Measurements from ENCODE around the gene PODXL.
"Not testable (repeated sequence)": the region's sequence is repeated elsewhere in the genome, so short reads cannot be mapped to it uniquely, and the experiment has no call there.

PODXL gene

DNA sequence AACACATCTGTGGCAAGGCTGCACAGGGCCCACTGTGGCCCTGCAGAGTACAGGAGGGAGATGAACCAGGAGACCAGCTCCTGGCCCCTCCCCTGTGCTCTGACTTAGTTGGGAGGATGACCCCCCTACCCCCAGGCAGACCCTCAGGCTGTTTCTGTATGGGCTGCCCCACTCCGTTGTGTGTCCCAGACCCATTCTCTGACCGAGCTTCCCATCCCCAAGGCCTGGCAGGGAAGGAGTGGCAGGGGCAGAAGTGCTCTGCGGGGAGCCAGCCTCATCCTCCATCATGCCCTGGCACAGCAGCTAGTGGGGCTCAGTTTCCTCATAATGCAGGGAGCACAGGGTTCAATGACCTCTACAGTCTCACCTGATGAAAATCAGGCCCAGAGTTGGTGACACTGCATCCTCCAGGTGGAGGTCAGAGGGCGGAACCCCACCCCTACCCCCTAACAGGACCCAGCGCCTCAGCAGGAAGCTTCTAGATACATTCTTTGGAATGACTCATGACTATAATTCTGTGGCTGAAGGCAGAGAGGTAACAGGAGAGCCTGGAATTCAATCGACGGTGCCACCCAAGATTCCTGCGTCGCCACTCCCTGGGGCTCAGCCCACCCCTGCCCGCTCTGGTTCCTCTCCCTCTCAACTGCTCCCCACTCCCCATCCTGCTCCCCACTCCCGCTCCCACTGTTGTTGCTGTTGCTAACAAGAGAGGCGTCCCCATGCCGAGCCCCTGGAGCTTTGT lies 18.2 kb downstream of the PODXL start:
- DNase-seq (ENCODE audit: low read depth in 1 of 2, low spot score in 1 of 2), result no peak

DNA sequence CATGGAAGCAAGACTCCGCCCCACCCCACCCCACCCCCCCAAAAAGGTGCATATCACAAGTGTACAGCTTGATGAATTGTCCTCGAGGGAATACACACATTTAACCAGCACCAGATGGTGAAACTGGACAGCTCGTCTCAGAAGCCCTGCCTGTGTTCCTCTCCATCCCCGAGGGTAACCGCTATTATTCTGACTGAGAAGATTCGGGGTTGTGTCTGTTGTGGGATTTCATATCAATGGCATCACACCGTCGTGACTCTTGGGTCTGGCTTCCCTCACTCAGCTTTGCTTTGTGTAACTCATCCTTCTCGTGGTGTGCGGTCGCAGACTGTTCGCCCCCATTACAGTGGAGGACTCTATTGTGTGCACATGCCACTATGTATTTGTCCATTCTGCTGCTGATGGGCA lies 18.9 kb downstream of the PODXL start:
- DNase-seq (ENCODE audit: low read depth in 1 of 2, low spot score in 1 of 2), result no peak

DNA sequence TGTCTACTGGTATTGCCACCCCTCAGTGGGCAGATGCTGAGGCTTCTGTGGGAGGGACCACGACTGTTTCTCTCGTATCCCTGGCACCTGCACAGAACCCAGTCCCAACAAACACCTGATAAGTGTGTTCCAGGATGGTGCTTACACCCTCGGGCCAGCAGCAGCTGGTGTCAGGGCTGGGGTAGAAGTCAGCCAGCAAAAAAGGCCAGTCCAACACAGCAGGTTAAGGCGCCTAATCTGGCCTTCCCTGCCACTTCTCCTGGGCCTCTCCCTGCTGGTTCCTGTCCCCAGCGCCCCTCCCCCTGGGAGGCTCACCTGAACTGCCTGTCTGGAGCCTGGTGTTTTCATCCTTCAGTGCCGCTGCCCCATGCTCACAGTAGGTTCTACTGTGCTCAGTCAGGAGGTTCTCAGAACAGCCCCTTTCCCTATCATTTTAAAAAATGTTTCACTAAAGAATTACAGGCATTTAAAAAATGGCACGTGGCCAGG lies 20.0 kb downstream of the PODXL start:
- no peak for DNase-seq (ENCODE audit: low read depth in 1 of 2, low spot score in 1 of 2)

DNA sequence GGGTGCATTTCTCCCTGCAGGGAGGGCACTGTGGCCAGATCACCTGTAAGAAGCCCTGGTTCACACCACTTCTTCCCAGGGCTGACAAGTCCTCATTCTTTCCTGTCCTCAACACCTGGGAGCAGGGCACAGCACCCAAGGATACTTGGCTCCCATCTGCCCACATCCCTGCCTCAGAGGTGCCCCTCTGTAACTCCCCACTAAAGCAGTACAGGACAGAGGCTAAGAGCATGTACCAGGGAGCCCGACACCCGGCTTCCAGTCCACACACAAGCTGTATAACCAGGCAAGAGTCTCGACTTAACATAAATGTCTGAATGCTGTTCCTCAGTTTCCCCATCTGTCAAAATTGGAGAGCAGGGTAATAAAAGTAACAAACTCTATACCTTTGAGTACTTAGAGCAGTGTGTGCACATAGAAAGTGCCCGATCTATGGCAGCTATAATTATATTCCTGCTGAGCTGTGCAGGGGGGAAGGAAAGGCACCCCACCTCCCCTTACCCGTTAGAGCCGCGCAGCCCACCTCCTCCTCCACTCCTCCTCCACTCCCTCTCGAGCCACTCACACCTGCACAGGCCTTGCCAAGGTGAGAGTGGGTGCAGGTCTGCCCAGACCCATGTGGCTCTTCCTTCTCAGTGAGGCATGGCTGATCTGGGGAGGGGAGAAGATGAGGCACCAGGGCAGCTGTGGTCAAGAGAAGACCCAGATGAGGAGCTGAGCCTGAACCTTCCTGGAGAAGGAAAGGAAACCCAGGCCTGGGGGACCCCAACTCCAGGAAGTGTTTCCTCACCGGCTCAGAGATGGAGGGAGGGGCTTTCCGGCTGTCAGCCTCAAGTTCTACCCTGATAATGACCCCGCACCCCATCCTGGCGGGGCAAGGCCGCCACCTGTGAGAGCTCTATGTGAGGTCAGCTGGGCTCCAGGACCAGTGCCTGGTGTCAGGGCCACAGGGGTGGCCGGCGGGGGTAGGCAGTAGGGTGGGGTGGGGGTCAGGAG lies 22.6 kb downstream of the PODXL start:
- DNase-seq (ENCODE audit: low read depth in 1 of 2, low spot score in 1 of 2), result no peak

DNA sequence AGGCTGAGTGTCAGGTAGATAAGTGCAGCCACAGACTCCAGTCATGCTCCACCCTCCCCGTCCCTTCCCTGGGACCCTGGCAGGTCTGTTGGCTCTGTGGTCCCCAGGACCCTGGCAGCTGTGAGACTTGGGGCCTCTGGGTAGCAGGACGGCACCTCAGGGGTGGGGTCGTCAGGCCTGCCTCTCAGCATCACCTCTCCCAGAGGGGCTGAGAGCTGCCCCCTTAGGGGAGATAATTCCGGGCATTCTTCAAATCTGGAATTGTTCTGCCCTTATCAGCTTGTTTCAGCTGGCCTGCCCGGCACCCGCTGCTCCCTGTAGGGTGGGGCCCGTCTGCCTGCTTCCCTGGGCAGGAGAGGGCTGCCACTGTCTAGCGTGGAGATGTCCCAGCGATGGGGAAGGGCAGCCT lies 23.3 kb downstream of the PODXL start:
- no peak for DNase-seq (ENCODE audit: low read depth in 1 of 2, low spot score in 1 of 2)

DNA sequence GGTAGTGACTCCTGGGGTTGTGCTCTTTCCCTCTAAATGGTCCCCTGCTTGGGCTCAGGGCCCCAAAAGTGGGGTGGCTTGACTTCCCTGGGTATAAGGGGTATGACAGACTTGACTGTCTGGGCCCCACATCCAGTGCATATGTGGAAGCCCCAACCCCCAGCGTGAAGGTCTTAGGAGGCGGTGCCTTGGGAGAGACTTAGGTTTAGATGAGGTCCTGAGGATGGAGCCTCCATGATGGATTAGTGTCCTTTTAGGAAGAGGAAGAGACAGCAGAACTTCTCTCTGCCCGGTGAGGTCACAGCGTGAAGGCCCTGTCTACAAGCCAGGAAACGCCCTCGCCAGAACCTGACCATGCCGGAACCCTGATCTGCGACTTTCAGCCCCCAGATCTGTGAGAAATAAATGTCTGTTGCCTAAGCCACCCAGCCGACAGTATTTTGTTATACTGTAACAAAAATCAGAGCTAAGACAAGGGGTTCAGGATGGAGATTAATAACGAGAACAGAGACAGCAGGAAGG lies 23.8 kb downstream of the PODXL start:
- no peak for DNase-seq (ENCODE audit: low read depth in 1 of 2, low spot score in 1 of 2)

DNA sequence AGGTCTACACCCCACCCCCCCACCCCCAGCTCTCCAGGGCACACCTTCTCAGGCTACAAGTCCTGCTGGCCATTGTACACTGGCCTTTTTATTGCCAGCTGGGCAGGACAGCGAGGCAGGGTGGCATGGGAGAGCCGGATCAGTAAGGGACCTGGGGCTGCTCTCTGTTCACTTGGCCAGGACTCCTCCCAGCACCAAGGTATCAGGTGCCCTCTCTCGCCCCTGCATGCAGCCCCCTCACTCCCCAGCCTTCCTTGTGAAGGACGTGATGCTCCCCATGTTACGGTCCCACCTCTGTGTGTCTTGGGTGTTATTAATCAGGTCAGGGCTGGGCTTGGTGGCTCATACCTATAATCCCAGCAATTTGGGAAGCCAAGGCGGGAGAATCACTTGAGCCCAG lies 26.3 kb downstream of the PODXL start:
- DNase-seq (ENCODE audit: low read depth in 1 of 2, low spot score in 1 of 2), result no peak

DNA sequence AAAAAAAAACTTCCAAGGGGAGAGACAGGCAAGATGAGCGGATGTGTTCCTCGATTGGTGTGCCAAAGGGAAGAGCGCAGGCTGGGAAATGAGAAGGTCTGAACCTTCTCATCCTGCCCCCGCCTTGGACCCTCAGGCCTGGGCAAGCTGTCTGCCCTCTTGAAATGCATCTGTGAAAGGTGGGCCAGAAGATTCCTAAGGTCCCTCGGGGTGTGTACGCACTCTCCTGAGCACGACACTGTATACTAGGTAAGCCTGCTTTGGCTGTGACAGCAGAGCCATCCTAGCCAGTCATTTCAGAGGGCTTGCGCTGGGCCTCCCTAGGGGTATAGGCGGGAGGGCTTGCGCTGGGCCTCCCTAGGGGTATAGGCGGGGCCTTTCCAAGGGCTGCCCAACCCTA lies 26.8 kb downstream of the PODXL start:
- DNase-seq (ENCODE audit: low read depth in 1 of 2, low spot score in 1 of 2), result no peak

DNA sequence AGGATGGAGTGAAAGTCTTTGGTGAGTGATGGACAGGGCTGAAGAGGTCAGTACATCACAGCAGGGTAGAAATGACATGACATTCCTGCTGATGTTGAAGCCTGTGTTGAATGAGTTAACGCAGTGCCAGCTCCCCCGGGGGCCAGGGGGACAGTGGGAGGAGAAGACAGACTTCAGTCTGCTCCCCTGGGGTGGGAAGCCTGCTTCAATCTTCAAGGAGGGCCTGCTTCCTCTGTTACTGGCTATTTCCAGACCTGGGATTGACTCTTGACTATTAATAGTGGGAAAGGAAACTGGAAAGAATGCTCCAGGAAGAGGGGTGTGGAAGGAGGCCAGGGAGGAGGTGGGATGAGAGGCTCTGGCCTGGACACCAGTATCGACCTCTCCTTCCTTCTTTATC lies 27.2 kb downstream of the PODXL start:
- no peak for DNase-seq (ENCODE audit: low read depth in 1 of 2, low spot score in 1 of 2)

DNA sequence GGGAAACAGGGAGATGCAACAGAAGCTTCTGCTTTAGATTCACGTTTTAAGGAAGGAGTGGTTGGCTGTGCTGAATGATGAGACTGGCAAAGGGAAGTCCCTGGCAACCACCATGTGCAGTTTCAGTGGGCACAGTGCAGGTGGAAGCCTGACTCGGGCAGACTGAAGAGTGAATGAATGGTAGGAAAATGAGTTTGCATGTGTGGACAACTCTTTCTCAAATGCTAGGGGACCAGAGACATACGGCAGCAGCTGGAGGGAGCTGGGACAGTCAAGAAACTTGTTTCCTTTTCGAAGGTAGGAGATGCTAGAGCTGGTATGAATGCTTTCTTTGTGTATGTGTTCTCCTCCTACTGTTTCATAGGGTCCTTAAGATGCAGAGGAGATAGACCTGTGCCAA lies 29.0 kb downstream of the PODXL start:
- no peak for DNase-seq (ENCODE audit: low read depth in 1 of 2, low spot score in 1 of 2)

DNA sequence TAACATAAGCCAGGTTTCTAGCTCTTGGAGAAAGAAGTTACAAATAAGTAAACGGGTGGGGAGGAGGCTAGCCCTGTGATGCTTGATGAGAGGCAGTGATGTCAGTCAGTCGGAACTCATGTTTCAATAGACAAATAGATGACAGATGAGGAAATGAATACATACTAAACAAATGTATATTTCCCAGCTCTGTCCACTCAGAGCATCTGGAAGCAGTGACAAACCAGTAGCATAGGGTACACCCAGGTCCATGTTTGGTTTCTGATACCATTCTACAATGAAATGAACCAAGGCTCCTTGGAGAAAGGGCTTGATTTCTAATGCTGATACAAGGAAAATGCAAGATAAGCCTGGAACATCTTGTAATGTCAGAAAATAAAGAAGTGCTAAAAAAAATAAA lies 30.6 kb downstream of the PODXL start:
- DNase-seq (ENCODE audit: low read depth in 1 of 2, low spot score in 1 of 2), result no peak

DNA sequence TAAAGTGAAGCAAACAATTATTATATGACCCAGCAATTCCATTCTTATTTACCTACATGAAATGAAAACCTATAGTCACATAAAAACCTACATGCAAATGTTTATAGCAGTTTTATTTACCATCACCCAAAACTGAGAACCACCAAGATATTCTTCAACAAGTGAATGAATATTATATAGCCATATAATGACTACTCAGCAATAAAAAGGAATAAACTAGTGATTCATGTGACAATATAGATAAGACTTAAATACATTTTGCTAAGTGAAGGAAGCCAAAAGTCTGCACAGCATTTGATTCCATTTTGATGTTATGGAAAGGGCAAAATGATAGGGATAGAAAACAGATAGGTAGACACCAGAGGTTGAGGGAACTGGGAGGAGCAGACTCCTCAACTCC lies 31.7 kb downstream of the PODXL start:
- DNase-seq (ENCODE audit: low read depth in 1 of 2, low spot score in 1 of 2), result no peak

DNA sequence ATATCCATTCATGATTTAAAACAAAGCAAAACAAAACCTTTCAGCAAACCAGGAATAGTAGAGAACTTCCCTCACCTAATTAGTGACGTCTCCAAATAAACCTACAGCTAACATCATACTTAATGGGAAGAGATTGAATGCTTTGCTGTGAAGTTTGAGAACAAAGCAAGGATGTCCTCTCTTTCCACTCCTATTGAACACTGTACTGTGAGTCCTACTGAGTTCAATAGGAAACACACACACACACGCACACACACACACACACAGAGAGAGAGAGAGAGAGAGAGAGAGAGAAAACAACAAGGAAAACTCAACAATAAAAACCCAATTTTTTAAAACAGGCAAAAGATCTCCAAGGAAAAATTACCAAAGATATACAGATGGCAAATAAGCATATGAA lies 32.3 kb downstream of the PODXL start:
- no peak for DNase-seq (ENCODE audit: low read depth in 1 of 2, low spot score in 1 of 2)

DNA sequence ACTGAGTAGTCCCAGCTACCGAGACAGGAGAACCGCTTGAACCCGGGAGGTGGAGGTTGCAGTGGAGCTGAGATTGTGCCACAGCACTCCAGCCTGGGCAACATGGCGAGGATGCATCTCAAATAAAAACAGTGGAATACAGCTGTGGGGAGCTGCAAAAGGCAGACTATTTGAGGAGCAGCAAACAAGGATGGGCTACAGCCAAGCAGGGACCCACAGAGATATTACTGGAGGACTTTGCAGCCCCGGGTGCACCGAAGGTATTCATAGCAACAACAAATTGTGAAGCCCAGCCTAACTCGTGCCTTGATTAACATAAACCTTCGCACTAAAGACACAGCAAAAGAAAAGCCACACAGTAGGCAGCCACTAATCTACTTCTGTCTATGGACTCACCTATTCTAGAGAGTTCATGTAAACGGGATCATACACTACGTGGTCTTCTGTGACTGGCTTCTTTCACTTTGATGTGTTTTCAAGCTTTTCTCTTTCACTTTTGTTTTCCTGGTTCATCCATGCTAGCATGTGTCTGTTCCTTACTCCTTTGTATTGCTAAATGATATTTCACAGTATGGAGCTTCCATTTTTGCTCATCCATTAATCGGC lies 34.0 kb downstream of the PODXL start:
- DNase-seq (ENCODE audit: low read depth in 1 of 2, low spot score in 1 of 2), result no peak

DNA sequence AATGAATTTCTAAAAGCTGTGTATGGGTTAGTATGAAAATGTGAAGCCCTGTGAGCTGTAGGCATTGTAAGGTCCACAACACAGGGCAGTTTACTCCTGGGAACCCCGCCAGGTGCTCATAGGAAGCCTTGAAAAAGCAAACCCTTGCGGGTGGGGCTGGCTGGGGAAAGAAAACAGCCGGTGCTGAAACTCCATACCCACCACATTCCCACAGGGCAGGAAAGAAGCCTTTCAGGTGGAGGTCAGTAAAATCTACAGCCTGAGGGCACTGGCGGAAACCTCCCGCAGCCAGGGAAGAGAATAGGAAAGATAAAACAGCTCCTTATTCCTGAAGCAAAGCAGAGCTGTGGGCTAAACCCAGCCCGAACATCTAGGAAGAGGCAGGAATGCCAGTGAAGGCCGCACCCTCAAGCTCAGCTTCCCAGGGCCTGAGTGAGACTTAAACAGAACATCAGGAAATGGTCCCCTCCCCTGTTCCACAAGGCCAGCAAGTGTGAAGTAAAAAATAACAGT lies 34.7 kb downstream of the PODXL start:
- DNase-seq (ENCODE audit: low read depth in 1 of 2, low spot score in 1 of 2), result no peak

DNA sequence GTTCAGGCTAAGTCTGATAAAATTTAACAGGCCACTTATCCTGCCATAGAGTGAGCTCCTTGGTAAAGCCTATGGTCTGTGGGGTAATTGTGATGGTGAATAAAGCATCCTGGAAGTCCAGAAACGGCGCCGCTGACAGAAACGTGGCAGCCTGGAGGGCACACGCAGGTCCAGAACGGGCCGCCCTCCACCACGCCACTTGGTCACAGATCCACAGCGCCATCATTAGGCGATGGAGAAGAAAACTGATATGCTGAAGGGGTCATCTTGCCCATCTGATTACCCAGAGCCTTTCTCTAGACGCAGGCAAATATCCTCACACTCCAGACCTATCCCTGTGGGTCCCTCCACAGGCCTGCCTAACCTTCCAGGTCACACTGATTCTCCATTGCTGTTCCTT lies 37.8 kb downstream of the PODXL start:
- DNase-seq (ENCODE audit: low read depth in 1 of 2, low spot score in 1 of 2), result no peak

DNA sequence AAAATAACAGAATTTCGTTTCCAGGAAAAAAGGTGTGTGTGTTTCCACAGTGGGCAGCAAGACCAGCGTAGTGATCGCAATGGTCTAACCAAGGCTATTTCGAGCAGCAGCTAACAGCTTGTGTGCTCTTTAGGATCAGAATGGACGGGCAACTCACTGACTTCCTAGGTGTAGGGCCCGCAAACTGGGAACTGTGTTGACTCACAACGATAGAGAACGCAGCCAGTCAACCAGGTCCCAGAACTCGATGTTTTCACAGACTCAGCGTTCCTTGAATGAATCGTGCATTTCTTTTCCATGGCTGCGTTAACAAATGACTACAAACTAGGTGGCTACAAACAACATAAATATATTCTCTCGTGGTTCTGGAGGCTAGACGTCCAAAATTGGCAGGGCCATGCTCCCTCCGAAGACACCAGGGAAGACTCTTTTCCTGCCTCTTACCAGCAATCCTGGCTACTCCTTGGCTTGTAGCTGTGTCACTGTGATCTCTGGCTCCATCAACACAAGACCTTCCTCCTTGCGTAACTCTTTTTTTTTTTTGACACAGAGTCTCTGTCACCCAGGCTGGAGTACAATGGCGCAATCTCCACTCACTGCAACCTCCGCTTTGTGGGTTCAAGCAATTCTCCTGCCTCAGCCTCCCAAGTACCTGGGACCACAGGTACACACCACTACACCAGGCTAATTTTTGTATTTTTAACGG lies 39.1 kb downstream of the PODXL start:
- DNase-seq (ENCODE audit: low read depth in 1 of 2, low spot score in 1 of 2), result no peak

DNA sequence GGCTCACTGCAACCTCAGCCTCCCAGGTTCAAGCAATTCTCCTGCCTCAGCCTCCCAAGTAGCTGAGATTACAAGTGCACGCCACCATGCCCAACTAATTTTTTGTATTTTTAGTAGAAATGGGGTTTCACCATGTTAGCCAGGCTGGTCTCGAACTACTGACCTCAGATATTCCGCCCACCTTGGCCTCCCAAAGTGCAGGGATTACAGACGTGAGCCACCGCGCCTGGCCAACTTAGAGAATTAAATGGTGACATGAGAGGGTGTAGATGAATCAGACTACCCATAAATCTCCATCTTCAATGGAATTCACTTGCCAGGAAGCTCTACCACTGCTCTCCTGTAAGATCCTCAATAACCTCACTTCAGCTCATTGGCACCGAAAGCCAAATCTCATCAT lies 41.0 kb downstream of the PODXL start:
- not testable (repeated sequence) for DNase-seq (ENCODE audit: low read depth in 1 of 2, low spot score in 1 of 2)

DNA sequence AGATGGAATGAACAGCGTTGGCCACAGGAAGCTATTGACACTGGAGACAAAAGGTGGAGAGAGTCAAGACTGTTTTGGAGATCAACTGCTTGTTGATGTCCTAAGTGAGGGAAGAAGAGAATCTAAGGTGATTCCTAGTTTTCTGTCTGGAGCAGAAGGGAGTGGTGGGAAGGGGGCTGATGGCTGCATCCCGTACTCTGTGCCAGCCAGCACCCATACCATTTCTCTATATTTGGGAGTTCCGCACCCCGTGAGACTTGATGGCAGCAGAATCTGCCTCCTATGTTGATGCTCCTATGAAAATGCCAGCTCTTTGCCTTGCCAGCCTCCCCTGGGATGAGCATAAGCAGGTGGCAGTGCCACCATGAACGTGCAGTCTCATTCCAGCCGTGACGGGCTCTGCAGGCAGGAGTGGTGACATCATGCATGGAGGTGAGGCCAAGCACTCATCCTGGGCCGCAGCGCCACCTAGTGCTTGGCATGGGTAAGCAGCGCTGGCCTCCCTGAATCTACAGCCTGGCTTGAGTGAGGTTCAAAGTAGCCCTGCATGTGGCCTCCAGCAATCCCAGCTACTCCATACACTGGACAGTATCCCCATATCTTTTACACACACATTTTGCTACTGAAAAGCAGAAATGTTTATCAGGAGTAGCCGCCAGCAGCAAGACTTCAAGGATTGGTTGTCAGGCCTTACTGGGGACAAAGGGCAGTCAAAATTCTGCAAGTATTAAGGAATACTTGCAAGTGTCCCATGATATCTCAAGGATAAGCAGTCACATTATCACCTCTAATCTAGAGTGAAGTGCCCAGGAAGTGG lies 43.0 kb downstream of the PODXL start:
- peak; percentile 70 to 78 for DNase-seq (ENCODE audit: low read depth in 1 of 2, low spot score in 1 of 2)
